HUES6 (cell line): ENCODE data around the gene PM20D1.
A peak's percentile ranks its signal among the peaks of the same experiment; 100 is the strongest.
"Not testable (repeated sequence)": the region's sequence is repeated elsewhere in the genome, so short reads cannot be mapped to it uniquely, and the experiment has no call there.

Experiments used
- H3K27ac ChIP-seq: 2 replicates; pipeline ENCODE4 v1.7.0; 2013; ENCODE audit warnings: low read depth, mild to moderate bottlenecking, low read length, inconsistent platforms
- H3K27me3 ChIP-seq: 2 replicates; pipeline ENCODE4 v1.6.1; 2013; ENCODE audit warnings: low read length; ENCODE audit not compliant: control insufficient read depth, insufficient read depth
- H3K36me3 ChIP-seq: 2 replicates; pipeline ENCODE4 v1.6.1; 2013; ENCODE audit warnings: low read length; ENCODE audit not compliant: control insufficient read depth, insufficient read depth
- H3K4me1 ChIP-seq: 2 replicates; pipeline ENCODE4 v1.6.1; 2013; ENCODE audit warnings: low read length; ENCODE audit not compliant: control insufficient read depth, insufficient read depth
- H3K4me3 ChIP-seq: 2 replicates; pipeline ENCODE4 v1.5.1; 2013; ENCODE audit warnings: low read depth, low read length
- H3K9ac ChIP-seq: one replicate; pipeline ENCODE4 v1.6.1; 2013; ENCODE audit warnings: mild to moderate bottlenecking, low read length
- H3K9me3 ChIP-seq: 2 replicates; pipeline ENCODE4 v1.6.1; 2013; ENCODE audit warnings: low read depth, low read length; ENCODE audit not compliant: control insufficient read depth, insufficient read depth

PM20D1 gene, protein sequence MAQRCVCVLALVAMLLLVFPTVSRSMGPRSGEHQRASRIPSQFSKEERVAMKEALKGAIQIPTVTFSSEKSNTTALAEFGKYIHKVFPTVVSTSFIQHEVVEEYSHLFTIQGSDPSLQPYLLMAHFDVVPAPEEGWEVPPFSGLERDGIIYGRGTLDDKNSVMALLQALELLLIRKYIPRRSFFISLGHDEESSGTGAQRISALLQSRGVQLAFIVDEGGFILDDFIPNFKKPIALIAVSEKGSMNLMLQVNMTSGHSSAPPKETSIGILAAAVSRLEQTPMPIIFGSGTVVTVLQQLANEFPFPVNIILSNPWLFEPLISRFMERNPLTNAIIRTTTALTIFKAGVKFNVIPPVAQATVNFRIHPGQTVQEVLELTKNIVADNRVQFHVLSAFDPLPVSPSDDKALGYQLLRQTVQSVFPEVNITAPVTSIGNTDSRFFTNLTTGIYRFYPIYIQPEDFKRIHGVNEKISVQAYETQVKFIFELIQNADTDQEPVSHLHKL

DNA sequence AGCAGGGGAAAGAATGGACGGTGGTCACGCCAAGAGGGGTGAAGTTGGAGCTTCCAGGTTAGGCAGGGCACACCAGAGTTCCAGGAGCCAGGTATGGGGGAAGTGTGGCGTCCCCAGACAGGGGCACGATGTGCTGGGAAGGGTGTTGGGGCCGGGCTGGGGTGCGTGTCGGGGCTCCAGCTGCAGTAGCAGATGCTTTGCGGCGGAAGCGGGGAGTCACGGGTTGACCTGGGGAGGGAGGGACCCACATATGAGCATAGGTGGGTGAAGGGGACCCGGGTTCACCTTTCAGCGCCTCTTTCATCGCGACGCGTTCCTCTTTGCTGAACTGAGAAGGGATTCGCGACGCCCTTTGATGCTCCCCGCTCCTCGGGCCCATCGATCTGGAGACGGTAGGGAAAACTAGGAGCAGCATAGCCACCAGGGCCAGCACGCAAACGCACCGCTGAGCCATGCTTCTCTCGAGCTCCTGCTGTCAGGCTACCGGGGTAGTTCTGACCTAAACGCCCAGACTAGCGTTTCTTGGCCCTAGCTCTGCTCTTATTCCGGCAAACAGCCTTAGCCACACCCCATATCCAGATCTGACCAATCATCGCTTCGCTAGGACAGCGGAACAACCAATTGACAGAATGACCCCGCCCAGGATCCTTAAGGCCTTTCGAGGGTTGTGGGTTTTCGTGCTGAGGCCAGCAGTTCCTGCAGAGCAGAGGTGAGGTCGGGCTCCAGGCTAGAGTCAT, at the start of gene PM20D1:
PM20D1 (minus strand) TSS at position 514 of the 737 bp plus-strand sequence; CDS start at position 454, 60 bp downstream.
- no peak within 1 kb of the TSS for H3K27ac ChIP-seq

DNA sequence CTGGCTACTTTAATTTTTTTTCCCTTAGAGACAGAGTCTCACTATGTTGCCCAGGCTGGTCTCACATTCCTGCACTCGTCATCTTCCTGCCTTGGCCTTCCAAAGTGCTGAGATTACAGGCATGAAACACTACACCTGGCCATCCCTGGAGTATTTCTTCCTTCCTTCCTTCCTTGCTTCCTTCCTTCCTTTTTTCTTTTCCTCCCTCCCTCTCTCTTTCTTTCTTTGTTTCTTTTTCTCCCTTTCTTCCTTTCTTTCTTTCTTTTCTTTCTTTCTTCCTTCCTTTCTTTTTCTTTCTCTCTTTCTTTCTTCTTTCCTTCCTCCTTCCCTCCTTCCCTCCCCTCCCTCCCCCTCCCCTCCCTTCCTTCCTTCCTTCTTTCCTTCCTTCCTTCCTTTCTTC, 46.4 kb upstream of the PM20D1 start:
- Histone ChIP-seq H3K27me3 (no peaks in the 10 kb centered on the region), H3K36me3 (no peaks in the 10 kb centered on the region), H3K9me3 (peaks cover 31% of the 10 kb centered on the region), H3K4me3 (no peak overlapping the region), H3K27ac (no peak overlapping the region), H3K9ac (no peak overlapping the region), H3K4me1 (no peaks in the 10 kb centered on the region)

More for the DNA sequence above, at the start of gene PM20D1:
- Histone ChIP-seq H3K9ac (no peak within 1 kb of the TSS), H3K36me3 (no peaks in the 10 kb centered on the region), H3K4me1 (no peaks in the 10 kb centered on the region), H3K27me3 (peaks cover 17% of the 10 kb centered on the region), H3K9me3 (peaks cover 13% of the 10 kb centered on the region), H3K4me3 (peak within 1 kb of the TSS; percentile 43; the same call in 1 of the 2 replicates)

DNA sequence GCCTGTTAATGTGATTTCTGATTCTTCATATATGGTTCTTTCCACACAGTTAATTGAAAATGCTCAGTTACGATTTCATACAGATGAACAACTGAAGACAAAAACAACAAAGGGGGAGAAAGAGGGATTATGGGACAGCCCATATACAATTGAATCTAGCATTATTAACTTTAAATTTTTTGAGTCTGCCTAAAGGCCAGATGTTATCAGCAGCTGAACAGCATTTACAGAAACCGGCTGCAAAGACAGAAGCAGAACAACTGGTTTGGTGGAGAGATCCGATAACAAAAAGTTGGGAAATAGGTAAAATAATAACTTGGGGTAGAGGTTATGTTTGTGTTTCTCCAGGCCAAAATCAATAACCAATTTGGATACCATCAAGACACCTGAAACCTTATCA, 44.2 kb upstream of the PM20D1 start:
- H3K27ac ChIP-seq, H3K9ac ChIP-seq, H3K4me3 ChIP-seq, H3K36me3 ChIP-seq, H3K4me1 ChIP-seq, H3K27me3 ChIP-seq: not testable (repeated sequence)
- H3K9me3 ChIP-seq, result peaks cover 45% of the 10 kb centered on the region

DNA sequence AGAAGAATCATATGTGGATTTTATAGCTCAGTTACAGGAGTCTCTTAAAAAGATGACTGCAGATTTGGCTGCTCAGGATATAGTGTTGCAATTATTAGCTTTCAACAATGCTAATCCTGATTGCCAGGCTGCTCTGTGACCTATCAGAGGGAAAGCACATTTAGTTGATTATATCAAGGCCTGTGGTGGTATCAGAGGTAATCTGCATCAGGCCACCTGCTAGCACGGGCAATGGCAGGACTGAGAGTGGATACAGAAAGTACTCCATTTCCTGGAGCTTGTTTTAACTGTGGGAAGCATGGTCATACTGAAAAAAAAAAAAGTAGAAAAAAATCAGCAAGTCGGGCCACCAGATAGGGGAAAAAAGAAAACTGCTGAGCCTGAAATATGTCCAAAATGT, 42.2 kb upstream of the PM20D1 start:
- H3K4me3 ChIP-seq, H3K27me3 ChIP-seq, H3K27ac ChIP-seq, H3K4me1 ChIP-seq, H3K36me3 ChIP-seq, H3K9ac ChIP-seq: not testable (repeated sequence)
- peaks cover 40% of the 10 kb centered on the region for H3K9me3 ChIP-seq

DNA sequence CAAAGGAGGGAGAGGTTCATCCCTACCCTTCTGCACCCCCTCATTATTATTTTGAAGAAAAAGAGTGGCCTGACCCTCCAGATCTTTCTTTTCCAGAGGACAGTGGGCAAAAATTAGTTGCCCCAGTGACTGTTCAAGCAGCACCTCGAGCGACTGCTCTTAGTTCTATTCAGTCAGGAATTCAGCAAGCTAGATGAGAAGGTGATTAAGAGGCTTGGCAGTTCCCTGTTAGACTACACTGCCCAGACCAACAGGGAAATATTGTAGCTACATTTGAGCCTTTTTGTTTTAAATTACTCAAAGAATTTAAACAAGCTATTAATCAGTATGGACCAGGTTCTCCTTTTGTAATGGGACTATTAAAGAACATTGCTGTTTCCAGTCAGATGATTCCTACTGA, 41.5 kb upstream of the PM20D1 start:
- not testable (repeated sequence) for H3K4me1 ChIP-seq, H3K9ac ChIP-seq, H3K36me3 ChIP-seq, H3K4me3 ChIP-seq, H3K27me3 ChIP-seq, H3K27ac ChIP-seq
- H3K9me3 ChIP-seq, result peaks cover 39% of the 10 kb centered on the region

DNA sequence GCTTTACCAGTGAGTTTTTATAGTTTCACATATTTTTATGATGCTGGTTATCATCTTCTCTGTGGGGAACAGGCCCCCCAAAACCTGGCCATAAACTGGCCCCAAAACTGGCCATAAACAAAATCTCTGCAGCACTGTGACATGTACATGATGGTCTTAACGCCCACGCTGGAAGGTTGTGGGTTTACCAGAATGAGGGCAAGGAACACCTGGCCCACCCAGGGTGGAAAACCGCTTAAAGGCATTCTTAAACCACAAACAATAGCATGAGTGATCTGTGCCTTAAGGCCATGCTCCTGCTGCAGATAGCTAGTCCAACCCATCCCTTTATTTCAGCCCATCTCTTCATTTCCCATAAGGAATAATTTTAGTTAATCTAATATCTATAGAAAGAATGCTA, 40.7 kb upstream of the PM20D1 start:
- H3K4me3 ChIP-seq, H3K27ac ChIP-seq, H3K27me3 ChIP-seq, H3K36me3 ChIP-seq, H3K4me1 ChIP-seq, H3K9ac ChIP-seq: not testable (repeated sequence)
- H3K9me3 ChIP-seq, result peaks cover 38% of the 10 kb centered on the region

DNA sequence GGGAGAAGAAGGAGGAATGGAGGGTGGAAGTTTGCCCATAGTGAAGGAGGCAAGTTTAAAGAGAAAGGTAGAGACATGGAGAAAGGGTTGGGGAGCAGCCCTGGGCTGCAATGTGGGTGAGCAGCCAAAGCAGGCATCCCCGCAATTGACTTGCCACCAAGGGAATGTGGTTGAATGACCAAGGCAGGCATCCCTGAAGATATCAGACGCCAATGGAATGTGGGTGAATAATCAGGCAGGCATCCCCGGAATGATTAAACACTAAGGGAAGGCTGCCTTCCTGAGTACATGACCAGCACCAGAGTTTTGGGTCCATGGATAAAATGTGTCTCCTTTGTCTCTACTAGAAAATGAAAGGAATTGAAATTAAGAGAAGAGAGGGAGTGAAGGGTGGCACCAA, 39.8 kb upstream of the PM20D1 start:
- not testable (repeated sequence) for H3K27me3 ChIP-seq, H3K4me3 ChIP-seq, H3K27ac ChIP-seq, H3K4me1 ChIP-seq, H3K9ac ChIP-seq, H3K36me3 ChIP-seq
- peaks cover 38% of the 10 kb centered on the region for H3K9me3 ChIP-seq

DNA sequence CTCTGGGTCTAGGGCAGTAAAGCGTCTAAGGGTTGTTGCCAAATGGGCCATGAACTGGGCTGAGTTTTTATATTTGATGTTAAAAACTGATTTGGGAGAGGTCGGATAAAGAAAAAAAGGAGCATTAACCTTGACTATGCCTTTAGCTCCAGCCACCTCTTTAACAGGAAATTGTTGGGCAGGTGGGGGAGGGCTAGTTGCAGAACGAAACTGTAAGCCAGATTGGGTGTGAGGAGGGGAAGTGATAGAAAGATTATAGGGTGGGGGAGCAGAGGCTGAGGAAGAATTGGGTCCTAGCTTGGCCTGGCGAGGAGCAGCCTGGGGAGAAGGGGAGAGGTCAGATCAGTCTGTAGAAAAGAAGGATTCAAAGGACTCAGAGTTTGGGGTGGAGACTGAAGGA, 39.1 kb upstream of the PM20D1 start:
- not testable (repeated sequence) for H3K4me3 ChIP-seq, H3K4me1 ChIP-seq, H3K36me3 ChIP-seq, H3K27me3 ChIP-seq, H3K9ac ChIP-seq, H3K27ac ChIP-seq
- peaks cover 36% of the 10 kb centered on the region for H3K9me3 ChIP-seq

DNA sequence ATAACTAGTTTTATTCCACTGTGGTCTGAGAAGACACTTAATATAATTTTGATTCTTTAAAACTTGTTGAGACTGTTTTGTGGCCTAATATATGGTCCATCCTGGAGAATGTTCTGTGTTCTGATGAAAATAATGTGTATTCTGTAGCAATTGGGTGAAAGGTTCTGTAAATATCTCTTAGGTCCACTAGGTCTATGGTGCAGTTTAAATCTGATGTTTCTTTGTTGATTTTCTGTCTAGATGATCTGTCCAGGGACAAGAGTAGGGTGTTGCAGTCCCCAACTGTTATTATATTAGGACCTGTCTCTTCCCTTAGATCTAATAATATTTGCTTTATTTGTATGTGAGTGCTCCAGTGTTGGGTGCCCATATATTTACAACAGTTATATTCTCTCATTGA, 33.9 kb upstream of the PM20D1 start:
- Histone ChIP-seq H3K27me3 (no peaks in the 10 kb centered on the region), H3K9ac (no peak overlapping the region), H3K27ac (no peak overlapping the region), H3K36me3 (no peaks in the 10 kb centered on the region), H3K9me3 (peaks cover 16% of the 10 kb centered on the region; the same call in 1 of the 2 replicates), H3K4me3 (no peak overlapping the region), H3K4me1 (no peaks in the 10 kb centered on the region)

DNA sequence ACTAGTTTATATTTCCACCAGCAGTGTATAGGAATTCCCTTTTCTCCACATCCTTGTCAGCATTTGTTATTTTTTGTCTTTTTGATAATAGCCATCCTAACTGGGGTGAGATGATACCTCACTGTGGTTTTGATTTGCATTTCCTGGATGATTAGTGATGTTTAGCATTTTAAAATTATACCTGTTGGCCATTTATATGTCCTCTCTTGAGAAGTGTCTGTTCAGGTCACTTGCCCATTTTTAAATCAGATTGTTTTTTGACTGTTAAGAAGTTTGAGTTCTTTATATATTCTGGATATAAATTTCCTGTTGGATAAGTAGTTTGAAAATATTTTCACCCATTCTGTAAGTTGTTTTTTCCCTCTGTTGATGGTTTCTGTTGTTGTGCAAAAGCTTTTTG, 31.0 kb upstream of the PM20D1 start:
- no peak overlapping the region for H3K9ac ChIP-seq
- H3K27me3 ChIP-seq, result no peaks in the 10 kb centered on the region
- no peak overlapping the region for H3K27ac ChIP-seq
- no peaks in the 10 kb centered on the region for H3K36me3 ChIP-seq
- no peaks in the 10 kb centered on the region for H3K4me1 ChIP-seq
- no peak overlapping the region for H3K4me3 ChIP-seq
- peaks cover 5% of the 10 kb centered on the region; the same call in 1 of the 2 replicates for H3K9me3 ChIP-seq

DNA sequence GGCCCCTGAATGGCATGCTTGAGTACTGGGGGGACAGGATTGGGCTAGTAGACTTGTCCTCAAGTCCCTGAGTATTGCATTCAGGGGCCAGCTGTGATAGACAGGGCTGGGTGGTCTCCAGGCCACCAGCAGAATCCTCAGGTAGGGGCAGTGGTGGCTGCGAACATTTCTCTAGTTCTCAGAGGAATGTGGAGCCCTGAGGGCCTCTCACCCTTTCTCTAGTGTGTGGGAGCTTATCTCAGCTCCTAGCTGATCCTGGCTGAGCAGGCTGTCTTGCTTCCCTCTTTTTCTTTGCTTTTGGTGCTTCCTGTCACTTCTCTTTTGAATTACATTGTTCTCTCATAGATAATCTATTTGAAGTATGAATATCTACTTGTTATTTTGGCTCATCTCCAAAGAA, 30.0 kb upstream of the PM20D1 start:
- H3K27me3 ChIP-seq, result no peaks in the 10 kb centered on the region
- H3K27ac ChIP-seq, result no peak overlapping the region
- no peak overlapping the region for H3K4me3 ChIP-seq
- H3K4me1 ChIP-seq, result no peaks in the 10 kb centered on the region
- H3K9ac ChIP-seq, result no peak overlapping the region
- no peaks in the 10 kb centered on the region for H3K36me3 ChIP-seq
- 0 out of 2 replicates have a peak, but pooled peaks cover 2% of the 10 kb centered on the region for H3K9me3 ChIP-seq
